IMR-90 (cell line): ENCODE results near the gene GALNT9. TPM values are rescaled to one million over a fixed set of nuclear protein-coding genes. Genes with fewer than 3 reads are reported as not detected.

ENCODE experiments used
- ATAC-seq: fragments of 200-7000 bp; cut with Tn5 transposase; 2 replicates; pipeline ENCODE4 v1.9.1; 2020; ENCODE audit warnings: low read depth, mild to moderate bottlenecking, moderate library complexity
- BruUV-seq: library from RNA; stranded (reverse); fragments of 400-500 nt; replicated peaks from 2 replicates; lab custom pipeline; 2021; lab: Mats Ljungman, UMichigan
- CTCF ChIA-PET: fragments of 300-600 bp; formaldehyde crosslinking; extraction: SDS; loops from one replicate; lab custom pipeline; 2021; ENCODE audit warnings: antibody characterized with exemption; lab: Yijun Ruan, JAX
- POLR2A ChIA-PET: fragments of 300-600 bp; sonication (Branson Sonifier 250); formaldehyde crosslinking; loops from one replicate; lab custom pipeline; 2022; ENCODE audit warnings: antibody characterized with exemption; ENCODE audit not compliant: unreplicated experiment; lab: Charles Lee
- DNase-seq: peaks from one replicate; pipeline ENCODE4 v3.0.0; 2013
- H2AFZ ChIP-seq: replicated peaks from 2 replicates; pipeline ENCODE3; 2013; ENCODE audit warnings: low read length, mild to moderate bottlenecking; ENCODE audit not compliant: poor library complexity
- H2AK5ac ChIP-seq: 2 replicates; pipeline ENCODE4 v1.6.1; 2013; ENCODE audit warnings: low read depth, low read length, inconsistent platforms
- H2AK9ac ChIP-seq: replicated peaks from 2 replicates; pipeline ENCODE3; 2013; ENCODE audit warnings: mild to moderate bottlenecking, low read depth, low read length, moderate library complexity; ENCODE audit not compliant: poor library complexity
- H2BK120ac ChIP-seq: 2 replicates; pipeline ENCODE4 v1.6.1; 2013; ENCODE audit warnings: low read depth, low read length, inconsistent platforms
- H2BK15ac ChIP-seq: 3 replicates; pipeline ENCODE4 v1.6.1; 2013; ENCODE audit warnings: low read depth, low read length, inconsistent platforms
- H2BK20ac ChIP-seq: 2 replicates; pipeline ENCODE4 v1.6.1; 2013; ENCODE audit warnings: low read depth, mild to moderate bottlenecking, inconsistent platforms, low read length, moderate library complexity
- H2BK5ac ChIP-seq: 2 replicates; pipeline ENCODE4 v1.6.1; 2013; ENCODE audit warnings: mild to moderate bottlenecking, low read depth, low read length, inconsistent platforms; ENCODE audit not compliant: poor library complexity, severe bottlenecking
- H3K14ac ChIP-seq: replicated peaks from 2 replicates; pipeline ENCODE4 v1.6.1; 2013; ENCODE audit warnings: low read depth, low read length, inconsistent platforms
- H3K18ac ChIP-seq: 2 replicates; pipeline ENCODE4 v1.6.1; 2013; ENCODE audit warnings: low read depth, low read length, control low read depth
- H3K23ac ChIP-seq: 2 replicates; pipeline ENCODE4 v1.6.1; 2013; ENCODE audit warnings: low read depth, low read length, inconsistent platforms
- H3K27ac ChIP-seq: 2 replicates; pipeline ENCODE4 v1.5.1; 2013; ENCODE audit warnings: mild to moderate bottlenecking, control low read depth, low read length; ENCODE audit not compliant: insufficient read depth
- H3K27me3 ChIP-seq: 2 replicates; pipeline ENCODE4 v1.6.1; 2013; ENCODE audit warnings: low read length; ENCODE audit not compliant: control insufficient read depth, insufficient read depth
- H3K36me3 ChIP-seq: 2 replicates; pipeline ENCODE4 v1.6.1; 2013; ENCODE audit warnings: low read length, mixed read lengths; ENCODE audit not compliant: control insufficient read depth, insufficient read depth
- H3K4ac ChIP-seq: 2 replicates; pipeline ENCODE4 v1.6.1; 2013; ENCODE audit warnings: low read depth, low read length, inconsistent platforms
- H3K4me1 ChIP-seq: 2 replicates; pipeline ENCODE4 v1.6.1; 2013; ENCODE audit warnings: low read length, mixed read lengths; ENCODE audit not compliant: control insufficient read depth, insufficient read depth
- H3K4me2 ChIP-seq: 2 replicates; pipeline ENCODE4 v1.6.1; 2013; ENCODE audit warnings: low read depth, mild to moderate bottlenecking, control low read depth, low read length, moderate library complexity
- H3K4me3 ChIP-seq: 2 replicates; pipeline ENCODE4 v1.5.1; 2013; ENCODE audit warnings: low read depth, mild to moderate bottlenecking, control low read depth, low read length, moderate library complexity; ENCODE audit not compliant: insufficient read depth
- H3K56ac ChIP-seq: 2 replicates; pipeline ENCODE4 v1.6.1; 2013; ENCODE audit warnings: low read length, inconsistent platforms; ENCODE audit not compliant: insufficient read depth; ENCODE audit errors: extremely low read depth
- H3K79me1 ChIP-seq, 2 experiments: 2 replicates each; pipeline ENCODE4 v1.6.1; 2013; ENCODE audit warnings: low read length in 2 of 2, inconsistent platforms in 1 of 2, low read depth in 1 of 2
- H3K9ac ChIP-seq: 2 replicates; pipeline ENCODE4 v1.6.1; 2013; ENCODE audit warnings: low read depth, low read length, control low read depth
- H3K9me1 ChIP-seq: 2 replicates; pipeline ENCODE4 v1.6.1; 2013; ENCODE audit warnings: low read length, inconsistent platforms; ENCODE audit not compliant: insufficient read depth
- H3K9me3 ChIP-seq: 2 replicates; pipeline ENCODE4 v1.6.1; 2013; ENCODE audit warnings: low read length; ENCODE audit not compliant: control insufficient read depth, insufficient read depth
- H4K20me1 ChIP-seq: 2 replicates; pipeline ENCODE4 v1.6.1; 2013; ENCODE audit warnings: low read length, inconsistent platforms; ENCODE audit not compliant: insufficient read depth
- H4K5ac ChIP-seq: 2 replicates; pipeline ENCODE4 v1.6.1; 2013; ENCODE audit warnings: mild to moderate bottlenecking, low read depth, low read length, control low read depth
- H4K8ac ChIP-seq, 2 experiments: 2 replicates each; pipeline ENCODE4 v1.6.1; 2013; ENCODE audit warnings: low read depth in 2 of 2, low read length in 2 of 2, control low read depth in 1 of 2, inconsistent platforms in 1 of 2
- H4K91ac ChIP-seq: 2 replicates; pipeline ENCODE4 v1.6.1; 2013; ENCODE audit warnings: low read depth, low read length, inconsistent platforms; ENCODE audit not compliant: insufficient read depth
- BHLHE40 ChIP-seq: fragments of 150-350 bp; IDR thresholded peaks from 2 replicates; pipeline ENCODE4 v1.6.1; 2016; ENCODE audit warnings: mild to moderate bottlenecking, low read depth, low read length
- CEBPB ChIP-seq: IDR thresholded peaks from 2 replicates; pipeline ENCODE4 v1.6.1; 2012; ENCODE audit warnings: low read depth, low read length, improper control_type of control experiment
- CHD1 ChIP-seq: IDR thresholded peaks from 2 replicates; pipeline ENCODE4 v1.6.1; 2012; ENCODE audit warnings: low read depth, low read length, improper control_type of control experiment
- MAFK ChIP-seq: IDR thresholded peaks from 2 replicates; pipeline ENCODE4 v1.6.1; 2012; ENCODE audit warnings: low read depth, low read length, improper control_type of control experiment
- MAZ ChIP-seq: IDR thresholded peaks from 2 replicates; pipeline ENCODE4 v1.6.1; 2012; ENCODE audit warnings: low read depth, mild to moderate bottlenecking, low read length, improper control_type of control experiment, moderate library complexity, borderline replicate concordance
- MXI1 ChIP-seq: IDR thresholded peaks from 2 replicates; pipeline ENCODE4 v1.6.1; 2012; ENCODE audit warnings: low read depth, mild to moderate bottlenecking, low read length, moderate library complexity, borderline replicate concordance
- NFE2L2 ChIP-seq: fragments of 150-350 bp; IDR thresholded peaks from 2 replicates; pipeline ENCODE4 v1.6.1; 2016; ENCODE audit warnings: low read depth, mild to moderate bottlenecking, low read length
- POLR2A ChIP-seq: IDR thresholded peaks from 2 replicates; pipeline ENCODE4 v1.6.1; 2012; ENCODE audit warnings: mild to moderate bottlenecking, low read depth, low read length
- RAD21 ChIP-seq: IDR thresholded peaks from 2 replicates; pipeline ENCODE4 v1.6.1; 2012; ENCODE audit warnings: low read length, improper control_type of control experiment
- RCOR1 ChIP-seq: IDR thresholded peaks from 2 replicates; pipeline ENCODE4 v1.6.1; 2012; ENCODE audit warnings: mild to moderate bottlenecking, low read length, improper control_type of control experiment; ENCODE audit not compliant: insufficient replicate concordance
- RFX5 ChIP-seq: IDR thresholded peaks from 2 replicates; pipeline ENCODE4 v1.8.0; 2012; ENCODE audit warnings: low read depth, mild to moderate bottlenecking, low read length, moderate library complexity
- SMC3 ChIP-seq: fragments of 150-350 bp; IDR thresholded peaks from 2 replicates; pipeline ENCODE4 v1.6.1; 2016; ENCODE audit warnings: low read depth, mild to moderate bottlenecking, antibody characterized with exemption, low read length, moderate library complexity
- USF2 ChIP-seq: fragments of 150-350 bp; IDR thresholded peaks from 2 replicates; pipeline ENCODE4 v1.6.1; 2017; ENCODE audit warnings: mild to moderate bottlenecking, antibody characterized with exemption, low read length, low read depth
- WGBS, 2 experiments: methylation state at CpG; one replicate each; pipeline versions ENCODE4 v1.1.5 to v1.1.7; 2013; ENCODE audit warnings: missing lambda C conversion rate in 2 of 2; ENCODE audit not compliant: insufficient read length in 1 of 2; ENCODE audit errors: extremely low coverage in 2 of 2; 5-methylcytosine and 5-hydroxymethylcytosine counted together
- dilution Hi-C: fragments of 300-500 bp; cut with HindIII; formaldehyde crosslinking; loops from one replicate; pipeline ENCODE4 v1.14.3; 2018; ENCODE audit warnings: low sequenced_read_pairs; ENCODE audit not compliant: unreplicated experiment
- in situ Hi-C: fragments of 300-500 bp; cut with MboI; formaldehyde crosslinking; loops from 3 replicates; pipeline ENCODE4 v1.14.3; 2019; ENCODE audit warnings: low sequenced_read_pairs, inconsistent platforms, mixed read lengths
- intact Hi-C: fragments of 100-400 bp; cut with micrococcal nuclease; formaldehyde crosslinking; loops from 2 replicates; pipeline ENCODE4 v1.10.0; 2022
- polyA plus RNA-seq, 3 experiments: library from polyadenylated mRNA; depleted of rRNA; stranded (reverse); fragments of >200 nt; gene quantifications; 2 replicates each; pipeline ENCODE4 v1.2.3, GENCODE V29; 2012; ENCODE audit warnings: low replicate concordance in 1 of 3
- total RNA-seq: library from RNA; depleted of rRNA; stranded (reverse); fragments of >200 nt; gene quantifications from 2 replicates; pipeline ENCODE4 v1.2.3, GENCODE V29; 2012
- TF ChIP-seq, protein P1 (sequence below): fragments of 150-350 bp; IDR thresholded peaks from 2 replicates; pipeline ENCODE4 v1.6.1; 2016; ENCODE audit warnings: low read depth, mild to moderate bottlenecking, low read length, moderate library complexity, borderline replicate concordance
- TF ChIP-seq, protein P2 (sequence below): conservative IDR thresholded peaks from 2 replicates; pipeline ENCODE4 v1.5.1; 2012; ENCODE audit warnings: mild to moderate bottlenecking, low read depth, low read length, improper control_type of control experiment

GALNT9 gene
- total and polyA plus RNA-seq, 2 of the 4 experiments (the other 2 are of a cell fraction) = under 0.01 to 0.12 TPM

- Histone ChIP-seq H3K9me1 (no peaks in the 10 kb centered on the region), H2AK5ac (no peak overlapping the region), H3K4me1 (no peaks in the 10 kb centered on the region), H3K27me3 (peaks cover 13% of the 10 kb centered on the region), H4K5ac (no peak overlapping the region), H3K79me1 (no peaks in the 10 kb centered on the region), H3K4me3 (no peak overlapping the region), H3K27ac (no peak overlapping the region), H3K14ac (no peak overlapping the region), H3K36me3 (no peaks in the 10 kb centered on the region), H3K56ac (no peak overlapping the region), H2BK15ac (no peak overlapping the region), H2BK20ac (no peak overlapping the region), H3K18ac (no peak overlapping the region), H2AFZ (no peak overlapping the region), H2BK5ac (no peak overlapping the region), H4K91ac (no peak overlapping the region), H3K9me3 (no peaks in the 10 kb centered on the region), H3K9ac (no peak overlapping the region), H3K4me2 (no peak overlapping the region), H3K23ac (no peak overlapping the region), H4K8ac (no peak overlapping the region), H2BK120ac (no peak overlapping the region), H2AK9ac (no peak overlapping the region), H3K4ac (no peak overlapping the region), H4K20me1 (no peaks in the 10 kb centered on the region)
- intact Hi-C loops = no loop called here
- ChIA-PET CTCF (no interaction called here), POLR2A (no interaction called here)
- TF ChIP-seq CHD1 (no peak), SMC3 (no peak), RAD21 (no peak), MAZ (no peak), NFE2L2 (no peak), MAFK (no peak), MXI1 (no peak), BHLHE40 (no peak), USF2 (no peak), RFX5 (no peak), CEBPB (no peak), POLR2A (no peak), RCOR1 (no peak)
- TF ChIP-seq, protein P1, sequence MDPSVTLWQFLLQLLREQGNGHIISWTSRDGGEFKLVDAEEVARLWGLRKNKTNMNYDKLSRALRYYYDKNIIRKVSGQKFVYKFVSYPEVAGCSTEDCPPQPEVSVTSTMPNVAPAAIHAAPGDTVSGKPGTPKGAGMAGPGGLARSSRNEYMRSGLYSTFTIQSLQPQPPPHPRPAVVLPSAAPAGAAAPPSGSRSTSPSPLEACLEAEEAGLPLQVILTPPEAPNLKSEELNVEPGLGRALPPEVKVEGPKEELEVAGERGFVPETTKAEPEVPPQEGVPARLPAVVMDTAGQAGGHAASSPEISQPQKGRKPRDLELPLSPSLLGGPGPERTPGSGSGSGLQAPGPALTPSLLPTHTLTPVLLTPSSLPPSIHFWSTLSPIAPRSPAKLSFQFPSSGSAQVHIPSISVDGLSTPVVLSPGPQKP = no peak
- TF ChIP-seq, protein P2, sequence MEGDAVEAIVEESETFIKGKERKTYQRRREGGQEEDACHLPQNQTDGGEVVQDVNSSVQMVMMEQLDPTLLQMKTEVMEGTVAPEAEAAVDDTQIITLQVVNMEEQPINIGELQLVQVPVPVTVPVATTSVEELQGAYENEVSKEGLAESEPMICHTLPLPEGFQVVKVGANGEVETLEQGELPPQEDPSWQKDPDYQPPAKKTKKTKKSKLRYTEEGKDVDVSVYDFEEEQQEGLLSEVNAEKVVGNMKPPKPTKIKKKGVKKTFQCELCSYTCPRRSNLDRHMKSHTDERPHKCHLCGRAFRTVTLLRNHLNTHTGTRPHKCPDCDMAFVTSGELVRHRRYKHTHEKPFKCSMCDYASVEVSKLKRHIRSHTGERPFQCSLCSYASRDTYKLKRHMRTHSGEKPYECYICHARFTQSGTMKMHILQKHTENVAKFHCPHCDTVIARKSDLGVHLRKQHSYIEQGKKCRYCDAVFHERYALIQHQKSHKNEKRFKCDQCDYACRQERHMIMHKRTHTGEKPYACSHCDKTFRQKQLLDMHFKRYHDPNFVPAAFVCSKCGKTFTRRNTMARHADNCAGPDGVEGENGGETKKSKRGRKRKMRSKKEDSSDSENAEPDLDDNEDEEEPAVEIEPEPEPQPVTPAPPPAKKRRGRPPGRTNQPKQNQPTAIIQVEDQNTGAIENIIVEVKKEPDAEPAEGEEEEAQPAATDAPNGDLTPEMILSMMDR = no peak
- dilution Hi-C loops = no loop called here
- BruUV-seq = no TSS peak
- in situ Hi-C loops = no loop called here
- DNase-seq = no peak
- 62% methylated on average over 13 of the region's 24 CpGs; no CpG with 5 or more reads in 1 of the 2 experiments for WGBS, 2 experiments
- ATAC-seq = no peak
Measured at GRCh38 chr12:132199526-132200319, 129.7 kb downstream of the GALNT9 start.
